ENCODE data around the gene TMEM61.

Gene TMEM61

GRCh38 chr1:55041613-55042012 lies 61.2 kb downstream of the TMEM61 start:
- no peak for DNase-seq
